Islet precursor cell (in vitro differentiated cells): ENCODE measurements around the gene MISP.

Source experiments
- DNase-seq: peaks from one replicate; pipeline ENCODE4 v3.0.0-alpha.2; 2018

MISP gene

DNA sequence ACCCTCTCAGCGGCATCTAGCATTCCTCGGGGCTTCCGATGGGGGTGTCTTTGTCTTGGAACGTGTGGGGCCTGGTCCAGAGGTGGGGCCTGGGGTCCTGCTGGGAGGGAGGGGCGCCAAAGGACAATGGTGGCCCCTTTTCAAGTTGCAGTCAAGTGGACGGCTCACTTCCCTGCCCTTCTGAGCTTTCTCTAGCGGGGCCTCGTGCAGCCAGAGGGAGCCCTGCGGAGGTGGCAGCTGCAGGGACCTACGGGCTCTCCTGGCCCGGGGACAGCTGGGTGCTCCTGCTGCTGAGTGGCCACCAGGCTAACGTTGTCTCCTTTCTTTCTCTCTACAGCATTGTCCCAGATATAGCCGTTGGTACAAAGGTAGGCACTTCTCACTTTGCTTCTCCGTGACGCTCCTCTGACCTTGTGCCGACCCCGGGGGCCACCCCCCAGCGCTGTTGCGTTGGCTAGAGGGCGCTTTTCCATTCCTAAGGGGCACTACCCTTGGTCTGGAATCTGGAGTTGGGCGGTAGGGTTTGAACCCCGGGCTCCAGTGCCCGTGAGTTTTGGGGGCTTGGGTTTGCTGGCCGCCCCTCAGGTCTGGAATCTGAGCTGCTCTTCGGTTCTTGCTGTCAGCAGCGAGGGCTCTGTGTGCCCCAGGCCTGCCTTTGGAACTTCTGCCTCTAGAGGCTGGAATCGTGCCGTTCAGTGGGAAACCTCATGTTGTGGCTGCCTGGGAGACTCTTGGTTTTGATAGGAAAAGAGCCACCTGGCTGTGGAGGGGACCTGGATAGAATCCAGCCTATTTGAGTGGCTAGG is 48.4 kb downstream of the MISP start:
- DNase-seq: no peak

DNA sequence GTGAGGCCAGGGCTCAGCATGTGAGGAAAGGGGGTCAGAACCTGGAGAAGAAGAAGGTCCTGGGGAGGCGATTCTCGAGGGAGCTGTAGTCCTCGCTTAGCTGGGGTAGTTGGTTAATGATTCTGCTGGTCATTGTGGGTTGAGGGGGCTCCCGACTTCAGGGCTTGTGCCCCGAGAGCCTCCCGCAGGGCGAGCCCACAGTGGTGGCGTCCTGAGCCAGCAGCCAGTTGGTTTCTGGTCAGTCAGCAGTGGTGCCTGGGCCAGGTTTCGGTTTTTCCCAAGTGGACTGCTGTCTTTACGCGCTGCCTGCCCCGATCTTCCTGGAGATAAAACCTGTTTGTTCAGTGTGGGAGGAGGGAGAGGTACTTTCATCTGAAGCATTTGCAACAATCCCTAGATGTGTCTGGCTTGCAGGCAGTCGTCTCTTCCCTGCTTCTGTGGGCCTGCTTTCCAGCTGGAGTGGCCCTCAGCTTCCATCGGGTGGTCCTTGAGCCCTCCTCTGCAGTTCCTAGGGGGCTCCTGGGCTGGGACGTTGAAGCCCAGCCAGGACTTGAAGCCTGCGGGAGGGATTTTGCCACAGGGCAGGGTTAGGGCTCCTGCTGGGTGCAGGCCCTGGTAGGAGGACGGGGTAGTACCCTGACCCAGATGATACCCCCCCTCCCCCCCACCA is 49.6 kb downstream of the MISP start:
- peak; percentile 82 for DNase-seq

- peak; percentile 49 for DNase-seq
Measured at GRCh38 chr19:801030-801860, 50.3 kb downstream of the MISP start.

- DNase-seq: peak; percentile 54
Measured at GRCh38 chr19:801861-802497, 51.1 kb downstream of the MISP start.

DNA sequence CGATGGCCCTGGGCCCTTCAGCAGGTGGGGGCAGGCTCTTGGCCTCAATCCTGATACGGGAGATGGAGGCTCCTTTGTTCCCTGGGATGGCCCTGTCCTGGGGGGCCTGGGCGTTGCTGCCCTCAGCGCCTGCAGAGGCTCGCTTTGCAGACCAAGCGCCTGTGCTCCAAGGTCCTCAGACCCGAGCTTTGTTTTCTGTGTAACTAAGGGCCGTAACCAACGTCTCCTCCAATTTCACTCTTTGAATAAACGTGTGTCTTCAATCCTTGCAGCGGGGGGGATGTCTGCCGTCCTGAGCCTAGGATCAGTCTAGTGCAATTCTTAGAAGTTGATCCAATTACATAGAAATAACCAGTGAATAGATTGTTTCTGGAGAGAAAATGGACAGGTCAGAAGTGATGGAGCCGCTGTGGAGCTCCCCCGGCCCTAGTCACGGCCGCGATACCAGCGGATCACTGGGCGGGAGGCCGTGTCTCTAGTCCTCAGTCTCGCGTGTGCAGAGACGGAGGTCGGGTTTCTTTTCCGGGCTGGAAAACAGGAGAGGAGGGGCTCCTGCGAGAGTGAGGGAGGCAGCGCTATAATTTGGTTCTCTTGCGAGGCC is 51.7 kb downstream of the MISP start:
- no peak for DNase-seq

DNA sequence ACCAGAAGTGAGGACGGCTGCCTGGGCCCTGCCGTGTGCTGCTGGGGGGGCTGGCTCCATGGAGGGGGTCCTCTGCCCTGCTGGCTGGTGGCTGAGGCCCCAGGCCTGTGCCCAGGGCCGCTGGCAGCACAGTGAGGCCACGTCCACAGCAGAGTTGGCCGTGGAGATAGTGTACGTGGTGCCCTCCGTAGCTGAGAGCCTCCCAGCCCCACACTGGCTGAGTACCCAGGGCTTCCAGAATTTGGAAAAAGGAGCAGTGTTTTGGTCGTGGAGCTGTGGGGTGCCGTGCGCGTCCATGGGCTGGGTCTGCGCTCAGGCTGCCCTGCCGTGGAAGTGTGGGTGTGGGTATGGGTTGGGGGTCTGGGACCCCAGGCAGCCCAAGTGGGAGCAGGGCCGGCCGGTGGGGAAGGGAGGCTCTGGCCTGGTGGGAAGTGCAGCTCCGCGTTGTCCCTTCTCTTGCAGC is 52.2 kb downstream of the MISP start:
- DNase-seq: no peak

- DNase-seq: no peak
Measured at GRCh38 chr19:803686-804418, 52.9 kb downstream of the MISP start.

GRCh38 chr19:804419-805165 is 53.7 kb downstream of the MISP start:
- no peak for DNase-seq

- no peak for DNase-seq
Measured at GRCh38 chr19:805166-805551, 54.2 kb downstream of the MISP start.

DNA sequence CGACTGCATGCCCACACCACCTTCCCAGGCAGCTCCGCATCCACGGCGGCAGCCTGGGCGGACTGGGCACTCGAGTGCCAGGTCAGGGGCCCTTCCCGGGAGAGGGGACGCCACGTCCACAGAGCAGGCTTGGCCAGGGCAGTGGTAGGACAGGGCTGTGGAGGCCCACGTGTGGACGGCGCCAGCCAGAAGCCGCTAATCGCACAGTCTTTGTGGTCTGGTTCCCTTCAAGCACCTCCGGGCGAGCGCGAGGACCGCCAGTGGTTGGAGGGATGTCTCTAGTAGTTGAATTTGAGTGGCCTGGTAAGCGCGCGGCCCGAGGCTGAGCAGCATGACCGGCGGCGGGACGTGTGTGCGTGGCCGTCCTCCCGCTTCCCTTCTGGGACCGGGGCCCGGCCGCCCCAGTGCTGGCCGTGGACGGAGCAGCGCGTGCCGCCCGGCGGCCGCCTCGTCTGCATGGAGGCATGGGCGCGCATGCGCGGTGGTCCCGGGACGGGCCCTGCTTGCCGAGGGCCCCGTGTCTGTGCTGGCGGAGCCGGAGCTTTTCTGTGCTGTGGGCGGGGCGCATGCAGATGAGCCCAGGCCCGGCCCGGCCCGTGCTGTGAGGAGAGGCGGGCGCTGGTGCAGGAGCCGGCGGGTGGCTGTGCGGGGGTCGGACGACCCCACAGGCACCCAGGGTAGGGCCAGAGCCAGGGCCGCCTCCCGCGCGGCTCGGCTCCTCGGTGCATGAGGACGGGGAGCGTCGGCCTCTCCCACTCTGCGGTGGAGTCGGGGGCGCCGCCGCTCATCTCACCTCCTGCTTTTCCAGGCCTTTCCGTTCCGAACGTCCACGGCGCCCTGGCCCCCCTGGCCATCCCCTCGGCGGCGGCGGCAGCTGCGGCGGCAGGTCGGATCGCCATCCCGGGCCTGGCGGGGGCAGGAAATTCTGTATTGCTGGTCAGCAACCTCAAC is 55.0 kb downstream of the MISP start:
- DNase-seq: no peak

- no peak for DNase-seq
Measured at GRCh38 chr19:806815-807421, 56.0 kb downstream of the MISP start.

GRCh38 chr19:807627-808422 is 56.9 kb downstream of the MISP start:
- no peak for DNase-seq

DNA sequence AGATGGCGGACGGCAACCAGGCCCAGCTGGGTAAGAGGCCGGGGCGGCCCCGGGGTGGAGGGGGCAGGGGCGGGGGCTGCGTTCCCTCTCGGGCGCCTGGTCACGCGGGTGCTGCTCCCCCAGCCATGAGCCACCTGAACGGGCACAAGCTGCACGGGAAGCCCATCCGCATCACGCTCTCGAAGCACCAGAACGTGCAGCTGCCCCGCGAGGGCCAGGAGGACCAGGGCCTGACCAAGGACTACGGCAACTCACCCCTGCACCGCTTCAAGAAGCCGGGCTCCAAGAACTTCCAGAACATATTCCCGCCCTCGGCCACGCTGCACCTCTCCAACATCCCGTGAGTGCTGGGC is 57.5 kb downstream of the MISP start:
- DNase-seq: no peak

DNA sequence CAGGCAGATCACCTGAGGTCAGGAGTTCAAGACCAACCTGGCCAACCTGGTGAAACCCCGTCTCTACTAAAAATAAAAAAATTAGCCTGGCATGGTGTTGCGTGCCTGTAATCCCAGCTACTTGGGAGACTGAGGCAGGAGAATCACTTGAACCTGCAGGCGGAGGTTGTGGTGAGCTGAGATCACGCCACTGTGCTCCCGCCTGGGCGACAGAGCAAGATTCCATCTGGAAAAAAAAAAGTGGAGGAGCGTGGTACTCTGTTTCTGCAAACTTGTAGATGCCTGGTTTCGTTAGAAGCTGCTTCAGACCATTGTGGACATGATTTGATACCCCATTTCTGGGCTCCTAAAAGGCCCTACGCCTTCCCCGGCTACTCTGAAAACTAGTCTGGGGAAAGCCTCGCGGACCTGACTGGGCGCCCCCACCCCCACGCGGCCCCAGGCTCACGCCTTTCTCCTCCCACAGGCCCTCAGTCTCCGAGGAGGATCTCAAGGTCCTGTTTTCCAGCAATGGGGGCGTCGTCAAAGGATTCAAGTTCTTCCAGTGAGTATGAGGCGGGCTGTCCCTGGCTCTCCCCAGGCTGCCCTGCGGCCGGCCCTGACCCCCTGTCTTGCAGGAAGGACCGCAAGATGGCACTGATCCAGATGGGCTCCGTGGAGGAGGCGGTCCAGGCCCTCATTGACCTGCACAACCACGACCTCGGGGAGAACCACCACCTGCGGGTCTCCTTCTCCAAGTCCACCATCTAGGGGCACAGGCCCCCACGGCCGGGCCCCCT is 59.4 kb downstream of the MISP start:
- no peak for DNase-seq

- DNase-seq: no peak
Measured at GRCh38 chr19:810883-811489, 60.1 kb downstream of the MISP start.

- no peak for DNase-seq
Measured at GRCh38 chr19:811506-812048, 60.7 kb downstream of the MISP start.
